Spleen (tissue), 11 donors: ENCODE data around the gene S100A6. TPM values are rescaled to one million over a fixed set of nuclear protein-coding genes. Genes with fewer than 3 reads are reported as not detected.
A peak's percentile ranks its signal among the peaks of the same experiment; 100 is the strongest.

Experiments used
- DNase-seq: peaks from one replicate; pipeline ENCODE4 v3.0.0-alpha.2; 2020
- H3K27ac ChIP-seq, 8 donors: fragments of 200-600 bp; sonication (generic) in 7 of 8; 1 replicate in 4 of 8; 2 replicates in 4 of 8; pipeline versions ENCODE4 v1.5.0 to v1.8.0; 2016 to 2021; ENCODE audit warnings: inconsistent platforms in 4 of 8, mild to moderate bottlenecking in 4 of 8, moderate library complexity in 1 of 8
- H3K27me3 ChIP-seq, 7 donors: fragments of 200-600 bp; sonication (generic) in 6 of 7; replicated peaks in 1 of 7; 1 replicate in 4 of 7; 2 replicates in 3 of 7; pipeline versions ENCODE4 v1.5.0 to v1.8.0; 2016 to 2021; ENCODE audit warnings: inconsistent platforms in 3 of 7, mild to moderate bottlenecking in 1 of 7
- H3K36me3 ChIP-seq, 6 donors: fragments of 200-600 bp; sonication (generic) in 5 of 6; 1 replicate in 4 of 6; 2 replicates in 2 of 6; pipeline versions ENCODE4 v1.5.0 to v1.8.0; 2016 to 2021; ENCODE audit warnings: inconsistent platforms in 2 of 6
- H3K4me1 ChIP-seq, 6 donors: fragments of 200-600 bp; sonication (generic) in 5 of 6; 1 replicate in 3 of 6; 2 replicates in 3 of 6; pipeline versions ENCODE4 v1.5.0 to v1.8.0; 2016 to 2021; ENCODE audit warnings: inconsistent platforms in 3 of 6
- H3K4me3 ChIP-seq, 8 donors: fragments of 200-600 bp; sonication (generic) in 7 of 8; 1 replicate in 4 of 8; 2 replicates in 4 of 8; pipeline versions ENCODE4 v1.5.0 to v1.8.0; 2016 to 2021; ENCODE audit warnings: inconsistent platforms in 4 of 8, mild to moderate bottlenecking in 4 of 8, moderate library complexity in 2 of 8
- H3K9me3 ChIP-seq, 8 donors: fragments of 200-600 bp; sonication (generic) in 7 of 8; 1 replicate in 4 of 8; 2 replicates in 4 of 8; pipeline versions ENCODE4 v1.5.0 to v1.8.0; 2016 to 2021; ENCODE audit warnings: inconsistent platforms in 4 of 8
- POLR2A ChIP-seq, 3 donors: fragments of 450-650 bp; IDR thresholded peaks; one replicate each; pipeline ENCODE4 v1.5.1; 2017; ENCODE audit warnings: antibody characterized with exemption in 3 of 3, mild to moderate bottlenecking in 1 of 3
- POLR2AphosphoS5 ChIP-seq, 3 donors: sonication (generic); formaldehyde crosslinking; IDR thresholded peaks; one replicate each; pipeline ENCODE4 v1.5.1; 2017; ENCODE audit warnings: antibody characterized with exemption in 3 of 3
- WGBS, 5 donors: extraction: QIAGEN DNeasy Blood & Tissue Kit in 3 of 5; methylation state at CpG; one replicate each; pipeline versions ENCODE4 v1.1.5 to v1.1.7; 2013 to 2018; 5-methylcytosine and 5-hydroxymethylcytosine counted together
- intact Hi-C: fragments of 100-400 bp; cut with DNase I; formaldehyde crosslinking; loops from one replicate; pipeline ENCODE4 v1.15.0; 2023; ENCODE audit warnings: low total_unique reads
- polyA plus RNA-seq, 3 donors: library from polyadenylated mRNA; stranded (reverse); fragments of 200-250 nt; gene quantifications; one replicate each; pipeline ENCODE4 v1.2.1, GENCODE V29; 2013
- total RNA-seq, 7 donors: library from RNA; depleted of rRNA in 3 of 7; stranded (reverse); fragments of >200 nt in 3 of 7; fragmentation: NEBNext Ultra II Directional in 4 of 7; extraction: Animal tissue kit (Norgen Biotek cat#: 25700) in 4 of 7; gene quantifications; one replicate each; pipeline versions ENCODE4 v1.1.0 to v1.2.1, GENCODE V29; 2016 to 2021
- TF ChIP-seq, protein P1 (sequence below), 11 experiments: fragments of 200-600 bp in 7 of 11; fragments of 450-650 bp in 4 of 11; sonication (generic) in 4 of 11; IDR thresholded peaks in 8 of 11; conservative IDR thresholded peaks in 3 of 11; 1 replicate in 7 of 11; 2 replicates in 4 of 11; pipeline versions ENCODE4 v1.4.0 to v1.8.0; 2016 to 2021; ENCODE audit warnings: antibody characterized with exemption in 11 of 11, inconsistent platforms in 4 of 11, mild to moderate bottlenecking in 1 of 11
- donor health status: healthy with polysubstance abuse.
- donor health status: DM: no; HTN: no; CAD: no; lungs with moderate emphysema.
- donor health status: DM: no; HTN: no; CAD: no.
- donor health status: Bipolar disorder and iron deficiency.
- donor health status: healthy.
- donor health status: DM: no; HTN: no; CAD: no.
- donor health status: DM: yes; HTN: yes; CAD: no.

S100A6 gene
- total and polyA plus RNA-seq, 10 donors = 121 to 779 (median 226) TPM

DNA sequence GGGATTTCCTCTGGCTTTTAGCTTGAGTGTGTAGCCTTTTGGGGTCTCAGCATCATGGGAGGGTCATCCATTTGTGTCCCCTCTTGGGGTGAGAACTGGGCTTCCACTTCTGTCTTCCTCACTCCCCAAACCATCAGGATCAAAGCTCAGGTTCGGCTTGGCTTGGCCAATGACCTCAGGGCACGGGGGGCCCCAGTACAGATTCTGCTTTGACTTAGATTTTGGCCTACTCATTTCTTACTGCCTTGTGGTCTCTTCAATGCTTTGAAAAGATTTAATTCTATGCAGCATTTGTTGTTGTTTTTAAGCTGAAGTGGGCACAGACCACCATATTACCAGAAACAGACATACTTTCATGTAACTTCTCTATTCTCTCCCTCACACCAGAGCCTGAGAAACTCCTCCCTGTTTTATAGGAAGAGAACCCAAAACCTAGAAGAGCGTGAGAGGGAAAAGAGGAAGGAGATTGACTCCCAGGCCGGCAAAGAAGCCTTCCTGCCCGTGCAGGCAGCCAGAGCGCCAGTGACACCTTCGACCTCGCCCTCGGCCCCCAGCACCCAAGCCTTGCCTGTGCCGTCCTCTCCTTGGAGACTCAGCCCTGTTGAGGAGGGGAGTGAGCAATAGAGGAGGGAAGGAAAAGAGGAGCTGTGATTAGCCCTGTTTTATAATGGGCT is 15.2 kb upstream of the S100A6 start:
- WGBS, 5 donors = 42 to 54% (median 52%) methylated on average over 10 of the region's 10 CpGs
- Histone ChIP-seq H3K27ac (peak overlapping the region in 2 of 8 donors; percentile 21 to 70), H3K4me3 (no peak overlapping the region), H3K27me3 (no peaks in the 10 kb centered on the region), H3K9me3 (no peaks in the 10 kb centered on the region), H3K4me1 (peaks cover 5 to 78% (median 37%) of the 10 kb centered on the region in 6 donors), H3K36me3 (no peaks in the 10 kb centered on the region)
- intact Hi-C loops = no loop called here
- TF ChIP-seq POLR2A (IDR thresholded peaks at IDR 0.05) (no peak), POLR2AphosphoS5 (IDR thresholded peaks at IDR 0.05) (no peak)
- TF ChIP-seq, protein P1, sequence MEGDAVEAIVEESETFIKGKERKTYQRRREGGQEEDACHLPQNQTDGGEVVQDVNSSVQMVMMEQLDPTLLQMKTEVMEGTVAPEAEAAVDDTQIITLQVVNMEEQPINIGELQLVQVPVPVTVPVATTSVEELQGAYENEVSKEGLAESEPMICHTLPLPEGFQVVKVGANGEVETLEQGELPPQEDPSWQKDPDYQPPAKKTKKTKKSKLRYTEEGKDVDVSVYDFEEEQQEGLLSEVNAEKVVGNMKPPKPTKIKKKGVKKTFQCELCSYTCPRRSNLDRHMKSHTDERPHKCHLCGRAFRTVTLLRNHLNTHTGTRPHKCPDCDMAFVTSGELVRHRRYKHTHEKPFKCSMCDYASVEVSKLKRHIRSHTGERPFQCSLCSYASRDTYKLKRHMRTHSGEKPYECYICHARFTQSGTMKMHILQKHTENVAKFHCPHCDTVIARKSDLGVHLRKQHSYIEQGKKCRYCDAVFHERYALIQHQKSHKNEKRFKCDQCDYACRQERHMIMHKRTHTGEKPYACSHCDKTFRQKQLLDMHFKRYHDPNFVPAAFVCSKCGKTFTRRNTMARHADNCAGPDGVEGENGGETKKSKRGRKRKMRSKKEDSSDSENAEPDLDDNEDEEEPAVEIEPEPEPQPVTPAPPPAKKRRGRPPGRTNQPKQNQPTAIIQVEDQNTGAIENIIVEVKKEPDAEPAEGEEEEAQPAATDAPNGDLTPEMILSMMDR (IDR thresholded peaks at IDR 0.05 in 8 of 11, conservative IDR thresholded peaks at IDR 0.05 in 3 of 11) = no peak
- DNase-seq = peak; percentile 76

DNA sequence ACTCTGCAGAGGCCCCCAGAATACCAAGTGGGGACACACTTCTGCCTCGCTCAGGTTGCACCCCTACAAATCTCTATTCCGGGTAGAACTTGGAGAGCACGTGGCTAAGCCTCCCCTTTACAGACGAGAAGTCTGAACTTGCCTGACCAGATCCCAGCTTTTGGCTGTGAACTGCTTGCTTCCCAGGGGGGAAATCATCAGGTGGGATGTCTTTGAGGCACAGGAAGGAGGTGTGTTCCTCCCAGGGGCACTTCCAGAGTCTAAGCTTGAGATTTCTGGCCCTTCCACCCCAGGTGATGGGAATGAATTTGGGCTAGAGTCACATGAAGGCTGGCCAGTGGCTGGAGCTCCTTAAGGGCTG is 14.6 kb upstream of the S100A6 start:
- H3K4me3 ChIP-seq = no peak overlapping the region
- intact Hi-C loops = no loop called here
- no peaks in the 10 kb centered on the region for H3K27me3 ChIP-seq
- TF ChIP-seq POLR2AphosphoS5 (IDR thresholded peaks at IDR 0.05) (no peak), POLR2A (IDR thresholded peaks at IDR 0.05) (no peak)
- TF ChIP-seq, protein P1 (IDR thresholded peaks at IDR 0.05 in 8 of 11, conservative IDR thresholded peaks at IDR 0.05 in 3 of 11) = no peak
- no peaks in the 10 kb centered on the region for H3K9me3 ChIP-seq
- DNase-seq = peak; percentile 24
- no peaks in the 10 kb centered on the region for H3K36me3 ChIP-seq
- H3K4me1 ChIP-seq = peaks cover 9 to 84% (median 43%) of the 10 kb centered on the region in 6 donors
- WGBS, 5 donors = 90 to 97% (median 93%) methylated on average over 4 of the region's 4 CpGs
- peak overlapping the region in 1 of 8 donors; percentile 70 for H3K27ac ChIP-seq

DNA sequence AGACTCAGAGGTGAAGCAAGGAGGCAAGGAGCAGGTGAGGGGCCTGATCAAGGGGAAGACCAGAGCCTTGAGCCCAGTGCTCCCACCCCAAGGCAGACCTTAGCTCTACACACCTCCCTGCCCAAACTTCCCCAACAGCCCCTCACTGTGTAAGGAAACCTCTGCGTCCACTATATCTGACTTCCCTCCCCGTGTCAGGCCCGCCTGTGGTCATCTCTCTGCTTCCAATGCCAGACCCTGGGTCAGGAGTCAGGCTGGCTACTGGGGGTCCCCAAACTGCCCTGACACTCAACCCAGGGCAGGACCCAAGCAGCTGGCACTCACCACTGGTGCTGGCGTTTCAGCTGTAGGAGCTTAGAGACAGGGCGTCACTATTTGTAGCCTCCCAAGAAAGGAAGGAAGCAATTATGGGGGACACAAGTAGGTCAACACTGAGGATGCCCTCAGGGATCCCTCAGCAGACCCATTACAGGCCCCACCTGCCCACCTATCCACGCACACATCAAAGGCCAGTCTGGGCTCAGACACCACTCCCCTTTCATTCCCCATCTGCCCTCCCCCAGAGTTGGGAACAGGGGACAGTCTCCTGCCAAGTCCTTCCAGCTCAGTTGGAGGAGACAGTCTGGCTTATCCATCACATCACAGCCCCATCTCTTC is 14.1 kb upstream of the S100A6 start:
- Histone ChIP-seq H3K9me3 (no peaks in the 10 kb centered on the region), H3K4me3 (no peak overlapping the region), H3K4me1 (peaks cover 14 to 88% (median 48%) of the 10 kb centered on the region in 6 donors), H3K36me3 (no peaks in the 10 kb centered on the region), H3K27ac (peak overlapping the region in 2 of 8 donors; percentile 36 to 50), H3K27me3 (no peaks in the 10 kb centered on the region)
- TF ChIP-seq POLR2A (IDR thresholded peaks at IDR 0.05) (no peak), POLR2AphosphoS5 (IDR thresholded peaks at IDR 0.05) (no peak)
- TF ChIP-seq, protein P1 (IDR thresholded peaks at IDR 0.05 in 8 of 11, conservative IDR thresholded peaks at IDR 0.05 in 3 of 11) = no peak
- 57 to 88% (median 74%) methylated on average over 4 to 6 of the region's 6 CpGs for WGBS, 5 donors
- DNase-seq = peak; percentile 43
- intact Hi-C loops = no loop called here
